Measurements from ENCODE around the gene TMEM181. TPM values are rescaled to one million over a fixed set of nuclear protein-coding genes. Genes with fewer than 3 reads are reported as not detected.

The TMEM181 gene
- total and polyA plus RNA-seq, 2 of the 13 experiments (the other 11 are each of a cell fraction or from before 2014, with no cell fraction given) = 59.1 to 108 TPM

GRCh38 chr6:158554611-158555361 is 5.1 kb upstream of the TMEM181 start (continued):
- TF ChIP-seq DMTF1 (CRISPR knock-in tag; IDR thresholded peaks at IDR 0.05) (no peak), ZNF205 (CRISPR knock-in tag; IDR thresholded peaks at IDR 0.05) (0 out of 2 replicates have a peak, but pooled peaks have one; percentile 10), ZNF704 (CRISPR knock-in tag; IDR thresholded peaks at IDR 0.05; ENCODE audit: borderline replicate concordance) (no peak), GATA4 (IDR thresholded peaks at IDR 0.05; ENCODE audit: borderline replicate concordance, low read depth) (no peak), NR0B2 (CRISPR knock-in tag; IDR thresholded peaks at IDR 0.05) (no peak), FOXP1 (IDR thresholded peaks at IDR 0.05) (peak; percentile 54; the same call in 1 of the 2 replicates), FOXP1 (CRISPR knock-in tag; IDR thresholded peaks at IDR 0.05) (peak; percentile 95), ZBTB37 (CRISPR knock-in tag; IDR thresholded peaks at IDR 0.05) (peak; percentile 81; the same call in 1 of the 2 replicates), ZNF235 (CRISPR knock-in tag; IDR thresholded peaks at IDR 0.05; ENCODE audit: borderline replicate concordance) (no peak), AGO2 (optimal IDR thresholded peaks at IDR 0.05; ENCODE audit: low read depth, low read length) (no peak), SNAPC2 (CRISPR knock-in tag; IDR thresholded peaks at IDR 0.05) (peak; percentile 87; the same call in 1 of the 2 replicates), ZZZ3 (CRISPR knock-in tag; IDR thresholded peaks at IDR 0.05; ENCODE audit: borderline replicate concordance) (no peak), PAF1 (CRISPR knock-in tag; IDR thresholded peaks at IDR 0.05) (no peak), AHDC1 (CRISPR knock-in tag; IDR thresholded peaks at IDR 0.05; ENCODE audit: borderline replicate concordance) (peak; percentile 98), MBD4 (IDR thresholded peaks at IDR 0.05; ENCODE audit: borderline replicate concordance, low read length) (peak; percentile 64; the same call in 1 of the 2 replicates), MAZ (IDR thresholded peaks at IDR 0.05; ENCODE audit: borderline replicate concordance, low read depth, low read length) (no peak), MAZ (CRISPR knock-in tag; IDR thresholded peaks at IDR 0.05; ENCODE audit: low read depth) (no peak)

Data from HepG2 (cell line).